Anterior cingulate cortex (tissue), 58 donors: ENCODE measurements around the gene ITPR3.
A peak's percentile ranks its signal among the peaks of the same experiment; 100 is the strongest.

ENCODE experiments used
- DNase-seq, 58 donors: peaks; one replicate each; lab custom pipeline; 2025; lab: John Stamatoyannopoulos, UW

ITPR3 gene

GRCh38 chr6:33727126-33727525 is 106.0 kb downstream of the ITPR3 start:
- DNase-seq, result no peak

GRCh38 chr6:33727932-33728331 is 106.8 kb downstream of the ITPR3 start:
- peak in 3 of 58 donors; percentile 18 to 47 (median 22) for DNase-seq

GRCh38 chr6:33728438-33728837 is 107.3 kb downstream of the ITPR3 start:
- no peak for DNase-seq

GRCh38 chr6:33729059-33729458 is 107.9 kb downstream of the ITPR3 start:
- DNase-seq, result no peak

GRCh38 chr6:33730611-33731010 is 109.5 kb downstream of the ITPR3 start:
- peak in 1 of 58 donors; percentile 43 for DNase-seq

- DNase-seq, result no peak
These were observed 109.9 kb downstream of the ITPR3 start for GRCh38 chr6:33731035-33731434.

GRCh38 chr6:33731751-33732282 is 110.7 kb downstream of the ITPR3 start:
- DNase-seq, result no peak

GRCh38 chr6:33732385-33732784 is 111.3 kb downstream of the ITPR3 start:
- no peak for DNase-seq

GRCh38 chr6:33732817-33733708 is 111.9 kb downstream of the ITPR3 start:
- DNase-seq, result no peak

GRCh38 chr6:33733709-33734007 is 112.5 kb downstream of the ITPR3 start:
- DNase-seq, result no peak

- no peak for DNase-seq
These were observed 114.1 kb downstream of the ITPR3 start for GRCh38 chr6:33735216-33735615.

- DNase-seq, result peak in 5 of 58 donors; percentile 6 to 14 (median 11)
These were observed 116.3 kb downstream of the ITPR3 start for GRCh38 chr6:33737267-33738026.

GRCh38 chr6:33738153-33738552 is 117.0 kb downstream of the ITPR3 start:
- no peak for DNase-seq

- no peak for DNase-seq
These were observed 117.8 kb downstream of the ITPR3 start for GRCh38 chr6:33738879-33739278.

GRCh38 chr6:33739571-33739970 is 118.4 kb downstream of the ITPR3 start:
- no peak for DNase-seq

- DNase-seq, result no peak
These were observed 119.1 kb downstream of the ITPR3 start for GRCh38 chr6:33740204-33740608.

GRCh38 chr6:33740794-33741193 is 119.7 kb downstream of the ITPR3 start:
- no peak for DNase-seq

GRCh38 chr6:33742092-33742491 is 121.0 kb downstream of the ITPR3 start:
- DNase-seq, result no peak

- DNase-seq, result peak in 1 of 58 donors; percentile 13
These were observed 121.7 kb downstream of the ITPR3 start for GRCh38 chr6:33742837-33743236.

- DNase-seq, result peak in 55 of 58 donors; percentile 11 to 81 (median 51)
These were observed 123.1 kb downstream of the ITPR3 start for GRCh38 chr6:33744001-33744848.
